Endometrium (tissue), 2 donors: Measurements from ENCODE around the gene TBXA2R.

ENCODE experiments used
- FAIRE-seq: peaks from 2 replicates; lab custom pipeline; 2012; peaks lifted over from hg19 to GRCh38; lab: Jason Lieb, UNC
- donor health status: control.
- donor health status: control.

The TBXA2R gene

GRCh38 chr19:3551792-3552095 lies 54.9 kb downstream of the TBXA2R start:
- no peak for FAIRE-seq

DNA sequence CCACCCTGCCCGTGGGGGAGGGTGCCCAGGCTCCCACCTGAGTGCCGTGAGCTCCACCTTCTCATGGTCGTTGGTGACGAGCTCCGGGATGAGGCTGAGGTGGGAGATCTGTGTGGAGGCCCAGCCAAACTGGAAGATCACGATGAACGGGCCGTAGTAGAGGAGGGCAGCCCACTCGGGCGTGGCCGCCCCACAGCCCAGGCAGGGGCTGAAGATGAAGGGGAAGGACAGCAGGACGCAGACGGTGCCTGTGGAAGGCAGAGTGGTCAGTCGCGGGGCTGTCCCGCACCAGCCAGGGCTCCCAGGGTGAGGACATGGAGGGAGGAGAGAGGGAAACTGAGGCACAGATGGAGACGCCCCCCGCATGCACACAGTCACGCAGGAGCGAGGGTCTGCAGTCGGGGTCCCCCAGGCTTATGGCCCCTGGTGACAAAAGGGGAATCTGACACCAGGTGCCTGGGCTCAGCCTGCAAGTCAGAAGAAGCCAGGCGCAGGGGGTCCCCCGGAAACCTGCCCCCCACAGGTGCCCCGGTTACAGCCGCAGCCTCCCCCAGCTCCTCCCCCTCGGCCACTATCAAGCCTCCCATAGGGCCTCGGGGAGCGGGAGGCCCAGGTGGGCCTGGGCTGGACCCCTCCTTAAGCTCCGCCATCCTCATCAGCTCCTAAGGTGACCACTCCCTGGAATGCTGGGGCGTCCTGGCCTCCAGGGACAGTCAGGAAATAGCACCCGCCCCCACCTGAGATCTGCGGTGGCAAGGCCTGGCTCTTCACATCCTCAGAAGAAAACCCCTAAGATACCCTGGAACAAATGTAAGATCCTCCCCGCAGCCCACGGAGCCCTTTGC lies 55.5 kb downstream of the TBXA2R start:
- FAIRE-seq: no peak

DNA sequence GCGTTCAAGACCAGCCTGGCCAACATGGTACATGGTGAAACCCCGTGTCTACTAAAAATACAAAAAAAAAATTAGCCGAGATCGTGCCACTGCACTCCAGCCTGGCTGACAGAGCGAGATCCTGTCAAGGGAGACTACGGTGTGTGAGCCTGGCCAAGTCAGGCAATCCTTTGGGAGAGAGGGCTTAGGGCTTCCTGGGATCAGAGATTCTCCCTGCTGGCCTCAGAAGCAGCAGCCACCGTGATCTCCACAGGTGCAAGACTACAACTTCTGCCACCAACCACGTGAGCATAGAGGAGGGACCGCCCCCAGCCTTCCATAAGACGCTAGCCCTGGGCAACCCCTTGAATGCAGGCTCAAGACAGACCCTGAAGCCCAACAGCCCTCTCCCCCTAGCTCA lies 56.9 kb downstream of the TBXA2R start:
- FAIRE-seq: no peak

- FAIRE-seq: no peak
These were observed 58.1 kb downstream of the TBXA2R start for GRCh38 chr19:3548606-3549005.

- no peak for FAIRE-seq
These were observed 58.9 kb downstream of the TBXA2R start for GRCh38 chr19:3547767-3548282.

DNA sequence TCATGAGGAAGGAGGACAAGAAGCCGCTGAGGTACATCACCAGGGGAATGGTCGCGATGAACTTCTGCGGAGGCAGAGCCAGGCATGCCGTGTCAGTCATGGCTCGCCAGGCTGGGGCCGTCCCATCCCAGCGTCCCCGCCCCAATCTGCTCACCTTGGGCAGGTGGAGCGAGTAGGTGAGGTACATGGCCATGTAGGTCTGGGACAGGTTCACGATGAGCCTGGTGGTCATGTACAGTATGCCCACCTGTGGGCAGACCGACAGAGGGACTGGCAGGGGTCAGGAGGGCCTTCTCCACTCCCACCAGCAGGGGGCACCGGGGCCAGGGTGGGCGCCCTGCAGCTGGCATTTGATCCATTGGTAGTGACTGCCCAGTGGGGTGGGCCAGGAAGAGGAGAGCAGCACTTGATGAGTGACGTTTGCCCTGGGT lies 59.4 kb downstream of the TBXA2R start:
- no peak for FAIRE-seq

DNA sequence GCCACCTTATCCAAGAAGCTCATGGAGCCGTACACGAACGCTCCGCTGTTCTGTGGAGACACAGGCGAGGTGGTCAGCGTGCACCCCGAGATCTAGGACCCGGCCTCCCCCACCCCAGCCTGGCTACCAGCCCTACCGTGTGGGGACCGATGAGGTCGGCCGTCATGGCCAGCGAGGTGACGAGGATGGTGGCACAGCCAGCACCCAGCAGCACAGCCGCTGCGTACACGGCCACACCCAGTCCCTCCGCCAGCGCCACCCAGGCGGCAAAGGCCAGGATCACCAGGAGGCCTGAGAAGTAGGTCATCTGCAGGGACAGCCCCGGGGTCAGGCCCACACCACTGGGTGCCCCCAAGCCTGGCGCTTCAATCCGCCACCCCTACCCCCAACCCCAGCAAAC lies 60.6 kb downstream of the TBXA2R start:
- FAIRE-seq: no peak

- FAIRE-seq: no peak
These were observed 61.0 kb downstream of the TBXA2R start for GRCh38 chr19:3545669-3546034.

DNA sequence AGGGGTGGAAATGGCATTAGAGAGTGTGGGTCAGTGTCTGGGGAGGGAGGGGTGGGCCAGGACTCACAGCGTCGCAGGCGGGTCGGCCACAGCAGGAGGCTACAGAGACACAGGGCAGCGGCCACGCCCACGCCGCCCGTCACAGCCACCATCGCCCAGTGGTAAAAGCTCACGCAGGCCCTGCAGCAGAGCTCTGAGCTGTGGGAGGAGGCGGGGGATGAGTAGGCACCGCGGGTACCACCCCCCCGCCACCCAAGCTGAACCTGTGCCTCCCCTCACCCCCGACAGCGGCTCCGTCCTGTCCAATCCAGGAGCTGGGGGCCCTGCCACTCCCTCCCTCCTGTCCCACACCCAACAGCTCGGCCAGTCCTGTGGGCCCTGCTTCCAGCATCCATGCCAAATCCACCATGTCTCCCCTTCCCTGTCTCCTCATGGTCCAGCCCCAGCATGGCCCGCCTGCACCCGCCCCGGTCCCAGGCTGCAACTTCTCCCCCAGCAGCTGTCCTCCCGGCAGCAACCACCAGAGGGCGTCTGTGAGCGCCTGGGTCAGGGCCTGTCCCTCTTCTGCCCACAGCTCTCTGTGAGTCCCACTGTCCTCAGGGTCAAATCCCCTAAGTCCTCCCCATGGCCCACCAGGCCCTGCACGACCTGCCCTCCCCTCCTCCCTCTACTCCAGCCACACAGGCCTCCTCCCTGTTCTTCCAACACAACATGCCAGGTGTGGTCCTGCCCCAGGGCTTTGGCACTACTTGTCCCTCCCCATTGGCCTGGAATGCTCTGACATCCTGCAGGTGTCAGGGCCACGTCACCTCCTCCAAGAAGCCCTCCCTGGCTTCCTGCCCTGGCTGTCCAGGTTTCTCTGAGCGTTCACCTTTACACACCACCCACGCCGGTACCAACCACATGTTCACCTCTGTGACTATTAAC lies 61.7 kb downstream of the TBXA2R start:
- no peak for FAIRE-seq
